A549 (cell line): Measurements from ENCODE around the gene ALDH3B1.

Experiments
- CEBPB ChIP-seq, 2 experiments: fragments of >200 bp in 1 of 2; sonication (Bioruptor Twin) in 1 of 2; formaldehyde crosslinking in 1 of 2; IDR thresholded peaks; 2 replicates each; pipeline ENCODE4 v1.6.1; 2012 to 2016
- CHD4 ChIP-seq: fragments of 200-600 bp; sonication (generic); IDR thresholded peaks from 2 replicates; pipeline ENCODE4 v1.6.1; 2016; ENCODE audit warnings: antibody characterized with exemption, mild to moderate bottlenecking, borderline replicate concordance
- ESRRA ChIP-seq: fragments of 150-350 bp; IDR thresholded peaks from 2 replicates; pipeline ENCODE4 v1.6.1; 2014; ENCODE audit warnings: mild to moderate bottlenecking, low read length, borderline replicate concordance
- HDAC2 ChIP-seq: fragments of 200-600 bp; sonication (generic); IDR thresholded peaks from 2 replicates; pipeline ENCODE4 v1.6.1; 2016
- NFE2L2 ChIP-seq: fragments of 150-350 bp; conservative IDR thresholded peaks from 2 replicates; pipeline ENCODE4 v1.6.1; 2014; ENCODE audit warnings: low read length
- POLR2A ChIP-seq: IDR thresholded peaks from 2 replicates; pipeline ENCODE4 v1.6.1; 2012; ENCODE audit warnings: mild to moderate bottlenecking, low read length
- POLR2AphosphoS2 ChIP-seq: conservative IDR thresholded peaks from 2 replicates; pipeline ENCODE4 v1.6.1; 2012; ENCODE audit warnings: low read length, improper control_type of control experiment, inconsistent platforms
- RAD21 ChIP-seq, 2 experiments: fragments of >200 bp in 1 of 2; sonication (Bioruptor Twin) in 1 of 2; formaldehyde crosslinking in 1 of 2; IDR thresholded peaks in 1 of 2; conservative IDR thresholded peaks in 1 of 2; 2 replicates in 1 of 2; 3 replicates in 1 of 2; pipeline ENCODE4 v1.6.1; 2012 to 2018; ENCODE audit warnings: inconsistent platforms in 1 of 2
- RFX5 ChIP-seq: fragments of 450-650 bp; IDR thresholded peaks from 2 replicates; pipeline ENCODE4 v1.7.1; 2014; ENCODE audit warnings: antibody characterized with exemption, mild to moderate bottlenecking, moderate library complexity
- USF2 ChIP-seq: fragments of 450-650 bp; IDR thresholded peaks from 2 replicates; pipeline ENCODE4 v1.6.1; 2014; ENCODE audit warnings: antibody characterized with exemption
- TF ChIP-seq, protein P1 (sequence below): fragments of >200 bp; sonication (Bioruptor Twin); formaldehyde crosslinking; IDR thresholded peaks from 3 replicates; pipeline ENCODE4 v1.5.1; 2016
- TF ChIP-seq, protein P2 (sequence below): fragments of 150-350 bp; IDR thresholded peaks from 2 replicates; pipeline ENCODE4 v1.6.1; 2014; ENCODE audit warnings: low read depth, mild to moderate bottlenecking, low read length
- TF ChIP-seq, protein P3 (sequence below): fragments of >200 bp; sonication (Bioruptor Twin); formaldehyde crosslinking; IDR thresholded peaks from 3 replicates; pipeline ENCODE4 v1.6.1; 2016

DNA sequence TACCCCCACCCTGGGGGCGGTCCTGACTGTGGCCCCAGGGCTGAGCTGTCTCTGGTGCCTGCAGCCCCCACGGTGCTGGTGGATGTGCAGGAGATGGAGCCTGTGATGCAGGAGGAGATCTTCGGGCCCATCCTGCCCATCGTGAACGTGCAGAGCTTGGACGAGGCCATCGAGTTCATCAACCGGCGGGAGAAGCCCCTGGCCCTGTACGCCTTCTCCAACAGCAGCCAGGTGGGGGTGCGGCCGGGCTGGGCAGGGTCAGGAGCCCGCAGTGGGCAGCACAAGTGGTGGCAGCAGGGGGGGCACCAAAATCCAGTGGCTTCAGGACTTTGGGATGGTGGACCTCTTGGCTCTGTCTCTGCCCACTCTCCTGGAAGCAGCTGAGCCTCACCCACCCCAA, 12.4 kb downstream of the ALDH3B1 start:
- TF ChIP-seq, protein P1, sequence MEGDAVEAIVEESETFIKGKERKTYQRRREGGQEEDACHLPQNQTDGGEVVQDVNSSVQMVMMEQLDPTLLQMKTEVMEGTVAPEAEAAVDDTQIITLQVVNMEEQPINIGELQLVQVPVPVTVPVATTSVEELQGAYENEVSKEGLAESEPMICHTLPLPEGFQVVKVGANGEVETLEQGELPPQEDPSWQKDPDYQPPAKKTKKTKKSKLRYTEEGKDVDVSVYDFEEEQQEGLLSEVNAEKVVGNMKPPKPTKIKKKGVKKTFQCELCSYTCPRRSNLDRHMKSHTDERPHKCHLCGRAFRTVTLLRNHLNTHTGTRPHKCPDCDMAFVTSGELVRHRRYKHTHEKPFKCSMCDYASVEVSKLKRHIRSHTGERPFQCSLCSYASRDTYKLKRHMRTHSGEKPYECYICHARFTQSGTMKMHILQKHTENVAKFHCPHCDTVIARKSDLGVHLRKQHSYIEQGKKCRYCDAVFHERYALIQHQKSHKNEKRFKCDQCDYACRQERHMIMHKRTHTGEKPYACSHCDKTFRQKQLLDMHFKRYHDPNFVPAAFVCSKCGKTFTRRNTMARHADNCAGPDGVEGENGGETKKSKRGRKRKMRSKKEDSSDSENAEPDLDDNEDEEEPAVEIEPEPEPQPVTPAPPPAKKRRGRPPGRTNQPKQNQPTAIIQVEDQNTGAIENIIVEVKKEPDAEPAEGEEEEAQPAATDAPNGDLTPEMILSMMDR = no peak
- TF ChIP-seq, protein P2, sequence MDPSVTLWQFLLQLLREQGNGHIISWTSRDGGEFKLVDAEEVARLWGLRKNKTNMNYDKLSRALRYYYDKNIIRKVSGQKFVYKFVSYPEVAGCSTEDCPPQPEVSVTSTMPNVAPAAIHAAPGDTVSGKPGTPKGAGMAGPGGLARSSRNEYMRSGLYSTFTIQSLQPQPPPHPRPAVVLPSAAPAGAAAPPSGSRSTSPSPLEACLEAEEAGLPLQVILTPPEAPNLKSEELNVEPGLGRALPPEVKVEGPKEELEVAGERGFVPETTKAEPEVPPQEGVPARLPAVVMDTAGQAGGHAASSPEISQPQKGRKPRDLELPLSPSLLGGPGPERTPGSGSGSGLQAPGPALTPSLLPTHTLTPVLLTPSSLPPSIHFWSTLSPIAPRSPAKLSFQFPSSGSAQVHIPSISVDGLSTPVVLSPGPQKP = no peak
- TF ChIP-seq CHD4 (no peak), HDAC2 (no peak), RAD21 (conservative IDR thresholded peaks at IDR 0.05 in 1 of 2, IDR thresholded peaks at IDR 0.05 in 1 of 2) (no peak), POLR2A (no peak), RFX5 (no peak), NFE2L2 (no peak), USF2 (no peak), POLR2AphosphoS2 (no peak), CEBPB (IDR thresholded peaks at IDR 0.05) (no peak), ESRRA (no peak)
- TF ChIP-seq, protein P3, sequence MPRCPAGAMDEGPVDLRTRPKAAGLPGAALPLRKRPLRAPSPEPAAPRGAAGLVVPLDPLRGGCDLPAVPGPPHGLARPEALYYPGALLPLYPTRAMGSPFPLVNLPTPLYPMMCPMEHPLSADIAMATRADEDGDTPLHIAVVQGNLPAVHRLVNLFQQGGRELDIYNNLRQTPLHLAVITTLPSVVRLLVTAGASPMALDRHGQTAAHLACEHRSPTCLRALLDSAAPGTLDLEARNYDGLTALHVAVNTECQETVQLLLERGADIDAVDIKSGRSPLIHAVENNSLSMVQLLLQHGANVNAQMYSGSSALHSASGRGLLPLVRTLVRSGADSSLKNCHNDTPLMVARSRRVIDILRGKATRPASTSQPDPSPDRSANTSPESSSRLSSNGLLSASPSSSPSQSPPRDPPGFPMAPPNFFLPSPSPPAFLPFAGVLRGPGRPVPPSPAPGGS = no peak
